ENCODE data around the gene COX7A1.
"Not testable (repeated sequence)": the region's sequence is repeated elsewhere in the genome, so short reads cannot be mapped to it uniquely, and the experiment has no call there.

The COX7A1 gene

DNA sequence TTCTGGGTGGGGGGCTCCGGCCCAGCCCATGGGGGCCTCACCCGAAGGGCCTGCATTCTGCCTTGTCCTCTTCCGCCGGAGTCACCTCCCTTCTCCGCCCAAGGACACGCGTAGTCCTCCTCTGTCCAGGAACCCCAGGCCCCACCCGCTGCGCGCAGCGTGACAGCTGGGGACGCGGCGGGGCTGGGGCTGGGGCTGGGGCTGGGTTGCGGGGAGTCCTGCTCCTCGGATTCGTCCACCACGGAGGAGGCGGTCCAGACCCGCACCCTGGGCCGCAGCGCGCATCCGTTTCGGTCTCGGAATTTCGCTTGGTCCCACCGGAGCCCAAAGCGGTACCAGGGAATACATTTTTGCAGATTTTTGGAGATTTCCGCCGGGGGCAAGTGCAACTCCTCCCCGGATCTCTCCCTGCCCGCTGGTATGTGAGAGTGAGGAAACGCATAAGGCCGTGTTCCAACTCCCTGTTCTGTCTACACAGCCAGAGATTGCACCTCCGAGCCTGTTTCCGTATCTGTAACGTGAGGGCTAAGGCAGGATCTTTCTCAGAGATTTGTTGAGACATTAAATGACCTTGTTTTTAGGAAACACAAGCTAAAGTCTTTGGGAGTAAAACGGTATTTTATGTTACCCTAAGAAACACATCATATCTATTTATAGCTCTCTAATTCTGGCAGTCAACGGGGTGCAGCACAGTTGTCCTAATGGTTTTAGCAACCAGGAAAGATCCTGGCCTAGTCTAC lies at the start of gene COX7A1:
COX7A1 (minus strand) TSS at position 96 of the 740 bp plus-strand sequence; CDS start at position 56, 40 bp downstream.
- Histone ChIP-seq H3K9ac (ENCODE audit: low read length) (no peak within 1 kb of the TSS), H3K4me1 (ENCODE audit: control insufficient read depth, low read depth, low read length) (no peaks in the 10 kb centered on the region), H3K27ac (ENCODE audit: low read length) (no peak within 1 kb of the TSS), H3K9me3 (ENCODE audit: control insufficient read depth, low read depth, low read length) (no peaks in the 10 kb centered on the region), H3K27me3 (ENCODE audit: control insufficient read depth, insufficient read depth, low read length) (no peaks in the 10 kb centered on the region), H3K4me3 (ENCODE audit: low read length) (no peak within 1 kb of the TSS), H3K36me3 (ENCODE audit: control insufficient read depth, low read depth, low read length) (peaks cover 19% of the 10 kb centered on the region)

- H3K36me3 ChIP-seq (ENCODE audit: control insufficient read depth, low read depth, low read length): no peaks in the 10 kb centered on the region
- H3K9ac ChIP-seq (ENCODE audit: low read length): no peak overlapping the region
- no peak overlapping the region for H3K27ac ChIP-seq (ENCODE audit: low read length)
- H3K4me1 ChIP-seq (ENCODE audit: control insufficient read depth, low read depth, low read length): no peaks in the 10 kb centered on the region
- H3K9me3 ChIP-seq (ENCODE audit: control insufficient read depth, low read depth, low read length): no peaks in the 10 kb centered on the region
- H3K27me3 ChIP-seq (ENCODE audit: control insufficient read depth, insufficient read depth, low read length): no peaks in the 10 kb centered on the region
- no peak overlapping the region for H3K4me3 ChIP-seq (ENCODE audit: low read length)
Observed at GRCh38 chr19:36201684-36202083, 49.4 kb upstream of the COX7A1 start.

DNA sequence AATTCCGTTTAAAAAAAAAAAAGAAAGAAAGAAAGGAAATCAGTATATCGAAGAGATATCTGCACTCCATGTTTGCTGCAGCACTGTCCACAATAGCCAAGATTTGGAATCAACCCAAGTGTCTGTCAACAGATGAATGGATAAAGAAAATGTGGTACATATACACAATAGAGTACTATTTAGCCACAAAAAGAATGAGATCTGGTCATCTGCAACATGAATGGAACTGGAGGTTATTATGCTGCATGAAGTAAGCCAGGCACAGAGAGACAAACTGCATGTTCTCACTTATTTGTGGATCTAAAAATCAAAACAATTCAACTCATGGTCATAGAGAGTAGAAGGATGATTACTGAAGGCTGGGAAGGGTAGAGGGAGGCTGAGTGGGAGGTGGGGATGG lies 45.9 kb upstream of the COX7A1 start:
- Histone ChIP-seq H3K4me1 (ENCODE audit: control insufficient read depth, low read depth, low read length) (no peaks in the 10 kb centered on the region), H3K4me3 (ENCODE audit: low read length) (no peak overlapping the region), H3K27me3 (ENCODE audit: control insufficient read depth, insufficient read depth, low read length) (no peaks in the 10 kb centered on the region), H3K9me3 (ENCODE audit: control insufficient read depth, low read depth, low read length) (no peaks in the 10 kb centered on the region), H3K27ac (ENCODE audit: low read length) (no peak overlapping the region), H3K36me3 (ENCODE audit: control insufficient read depth, low read depth, low read length) (no peaks in the 10 kb centered on the region), H3K9ac (ENCODE audit: low read length) (no peak overlapping the region)

DNA sequence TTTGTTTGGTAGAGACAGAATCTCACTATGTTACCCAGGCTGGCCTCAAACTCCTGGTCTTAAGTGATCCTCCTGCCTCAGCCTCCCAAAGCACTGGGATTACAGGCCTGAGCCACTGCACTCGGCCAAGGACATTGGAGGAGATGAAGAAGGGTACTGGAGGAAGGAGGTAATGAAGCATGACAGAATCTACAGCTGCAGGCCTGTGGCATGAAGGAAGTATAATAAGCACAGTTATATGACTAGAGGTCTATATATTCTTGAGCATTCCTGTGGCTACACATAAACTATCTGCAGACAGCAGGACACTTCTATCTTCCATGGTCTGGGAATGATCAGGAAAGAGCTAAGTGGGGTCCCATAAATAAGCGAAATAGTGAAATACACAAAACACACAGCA lies 44.0 kb upstream of the COX7A1 start:
- H3K27me3 ChIP-seq (ENCODE audit: control insufficient read depth, insufficient read depth, low read length): no peaks in the 10 kb centered on the region
- H3K27ac ChIP-seq (ENCODE audit: low read length): no peak overlapping the region
- H3K4me1 ChIP-seq (ENCODE audit: control insufficient read depth, low read depth, low read length): no peaks in the 10 kb centered on the region
- no peak overlapping the region for H3K9ac ChIP-seq (ENCODE audit: low read length)
- H3K9me3 ChIP-seq (ENCODE audit: control insufficient read depth, low read depth, low read length): no peaks in the 10 kb centered on the region
- no peak overlapping the region for H3K4me3 ChIP-seq (ENCODE audit: low read length)
- H3K36me3 ChIP-seq (ENCODE audit: control insufficient read depth, low read depth, low read length): no peaks in the 10 kb centered on the region

- H3K27me3 ChIP-seq (ENCODE audit: control insufficient read depth, insufficient read depth, low read length); H3K9me3 ChIP-seq (ENCODE audit: control insufficient read depth, low read depth, low read length); H3K4me1 ChIP-seq (ENCODE audit: control insufficient read depth, low read depth, low read length); H3K4me3 ChIP-seq (ENCODE audit: low read length); H3K27ac ChIP-seq (ENCODE audit: low read length); H3K9ac ChIP-seq (ENCODE audit: low read length); H3K36me3 ChIP-seq (ENCODE audit: control insufficient read depth, low read depth, low read length): not testable (repeated sequence)
Observed at GRCh38 chr19:36186722-36187121, 34.5 kb upstream of the COX7A1 start.

DNA sequence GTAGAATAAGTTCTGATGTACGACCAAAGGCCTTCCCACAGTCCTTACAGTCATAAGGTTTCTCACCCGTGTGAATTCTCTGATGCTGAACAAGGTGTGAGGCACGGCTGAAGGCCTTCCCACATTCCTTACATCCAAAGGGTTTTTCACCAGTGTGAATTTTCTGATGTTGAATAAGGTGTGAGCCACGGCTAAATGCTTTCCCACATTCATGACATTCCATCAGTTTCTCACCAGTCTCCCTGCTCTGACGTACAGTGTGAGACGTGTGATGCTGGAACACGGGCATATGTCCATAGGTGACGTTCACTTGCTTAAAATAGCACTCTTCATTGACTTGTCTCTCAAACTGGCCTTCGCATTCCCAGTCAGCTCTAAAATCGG lies 31.0 kb upstream of the COX7A1 start:
- H3K9ac ChIP-seq (ENCODE audit: low read length): no peak overlapping the region
- H3K27ac ChIP-seq (ENCODE audit: low read length): no peak overlapping the region
- H3K4me1 ChIP-seq (ENCODE audit: control insufficient read depth, low read depth, low read length): no peaks in the 10 kb centered on the region
- no peaks in the 10 kb centered on the region for H3K9me3 ChIP-seq (ENCODE audit: control insufficient read depth, low read depth, low read length)
- H3K4me3 ChIP-seq (ENCODE audit: low read length): no peak overlapping the region
- H3K36me3 ChIP-seq (ENCODE audit: control insufficient read depth, low read depth, low read length): no peaks in the 10 kb centered on the region
- H3K27me3 ChIP-seq (ENCODE audit: control insufficient read depth, insufficient read depth, low read length): no peaks in the 10 kb centered on the region

DNA sequence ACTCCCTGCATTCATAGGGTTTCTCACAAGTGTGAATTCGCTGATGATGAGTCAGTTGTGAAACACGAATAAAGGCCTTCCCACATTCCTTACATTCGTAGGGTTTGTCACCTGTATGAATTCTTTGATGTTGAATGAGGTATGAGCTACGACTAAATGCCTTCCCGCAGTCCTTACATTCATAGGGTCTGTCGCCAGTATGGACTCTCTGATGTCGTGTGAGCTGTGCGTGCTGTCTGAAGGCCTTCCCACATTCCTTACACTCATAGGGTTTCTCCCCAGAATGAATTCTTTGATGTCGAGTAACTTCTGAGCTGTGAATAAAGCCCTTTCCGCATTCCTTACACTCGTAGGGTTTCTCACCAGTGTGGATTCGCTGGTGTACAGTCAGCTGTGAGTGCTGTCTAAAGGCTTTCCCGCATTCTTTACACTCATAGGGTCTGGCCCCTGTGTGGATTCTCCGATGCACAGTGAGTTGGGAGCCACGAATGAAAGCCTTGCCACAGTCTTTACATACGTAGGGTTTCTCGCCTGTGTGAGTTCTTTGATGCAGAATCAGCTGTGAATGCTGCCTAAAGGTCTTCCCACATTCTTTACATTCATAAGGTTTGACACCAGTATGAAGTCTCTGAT lies 30.5 kb upstream of the COX7A1 start:
- Histone ChIP-seq H3K9ac (ENCODE audit: low read length) (no peak overlapping the region), H3K4me1 (ENCODE audit: control insufficient read depth, low read depth, low read length) (no peaks in the 10 kb centered on the region), H3K4me3 (ENCODE audit: low read length) (no peak overlapping the region), H3K36me3 (ENCODE audit: control insufficient read depth, low read depth, low read length) (no peaks in the 10 kb centered on the region), H3K27ac (ENCODE audit: low read length) (no peak overlapping the region), H3K9me3 (ENCODE audit: control insufficient read depth, low read depth, low read length) (no peaks in the 10 kb centered on the region), H3K27me3 (ENCODE audit: control insufficient read depth, insufficient read depth, low read length) (no peaks in the 10 kb centered on the region)

- H3K9me3 ChIP-seq (ENCODE audit: control insufficient read depth, low read depth, low read length); H3K4me3 ChIP-seq (ENCODE audit: low read length); H3K9ac ChIP-seq (ENCODE audit: low read length); H3K4me1 ChIP-seq (ENCODE audit: control insufficient read depth, low read depth, low read length); H3K27me3 ChIP-seq (ENCODE audit: control insufficient read depth, insufficient read depth, low read length); H3K36me3 ChIP-seq (ENCODE audit: control insufficient read depth, low read depth, low read length); H3K27ac ChIP-seq (ENCODE audit: low read length): not testable (repeated sequence)
Observed at GRCh38 chr19:36179077-36179476, 26.8 kb upstream of the COX7A1 start.

DNA sequence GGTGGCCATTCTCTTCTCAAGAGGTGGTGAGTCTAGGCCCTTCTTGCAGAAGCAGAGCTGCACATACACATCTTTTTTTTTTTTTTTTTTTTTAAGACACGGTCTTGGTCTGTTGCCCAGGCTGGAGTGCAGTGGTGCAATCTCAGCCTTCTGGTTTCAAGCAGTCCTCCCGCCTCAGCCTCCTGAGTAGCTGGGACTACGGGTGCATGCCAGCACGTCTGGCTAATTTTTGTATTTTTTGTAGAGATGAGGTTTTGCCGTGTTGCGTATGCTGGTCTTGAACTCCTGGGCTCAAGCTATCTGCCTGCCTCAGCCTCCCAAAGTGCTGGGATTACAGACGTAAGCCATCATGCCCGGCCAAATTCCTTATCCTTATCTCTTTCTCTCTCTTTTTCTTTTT lies 21.6 kb upstream of the COX7A1 start:
- H3K27me3 ChIP-seq (ENCODE audit: control insufficient read depth, insufficient read depth, low read length); H3K27ac ChIP-seq (ENCODE audit: low read length); H3K9ac ChIP-seq (ENCODE audit: low read length); H3K4me1 ChIP-seq (ENCODE audit: control insufficient read depth, low read depth, low read length); H3K4me3 ChIP-seq (ENCODE audit: low read length); H3K36me3 ChIP-seq (ENCODE audit: control insufficient read depth, low read depth, low read length); H3K9me3 ChIP-seq (ENCODE audit: control insufficient read depth, low read depth, low read length): not testable (repeated sequence)

- Histone ChIP-seq H3K27ac (ENCODE audit: low read length) (no peak overlapping the region), H3K4me1 (ENCODE audit: control insufficient read depth, low read depth, low read length) (no peaks in the 10 kb centered on the region), H3K36me3 (ENCODE audit: control insufficient read depth, low read depth, low read length) (no peaks in the 10 kb centered on the region), H3K27me3 (ENCODE audit: control insufficient read depth, insufficient read depth, low read length) (no peaks in the 10 kb centered on the region), H3K4me3 (ENCODE audit: low read length) (no peak overlapping the region), H3K9ac (ENCODE audit: low read length) (no peak overlapping the region), H3K9me3 (ENCODE audit: control insufficient read depth, low read depth, low read length) (no peaks in the 10 kb centered on the region)
Observed at GRCh38 chr19:36172852-36173251, 20.6 kb upstream of the COX7A1 start.

DNA sequence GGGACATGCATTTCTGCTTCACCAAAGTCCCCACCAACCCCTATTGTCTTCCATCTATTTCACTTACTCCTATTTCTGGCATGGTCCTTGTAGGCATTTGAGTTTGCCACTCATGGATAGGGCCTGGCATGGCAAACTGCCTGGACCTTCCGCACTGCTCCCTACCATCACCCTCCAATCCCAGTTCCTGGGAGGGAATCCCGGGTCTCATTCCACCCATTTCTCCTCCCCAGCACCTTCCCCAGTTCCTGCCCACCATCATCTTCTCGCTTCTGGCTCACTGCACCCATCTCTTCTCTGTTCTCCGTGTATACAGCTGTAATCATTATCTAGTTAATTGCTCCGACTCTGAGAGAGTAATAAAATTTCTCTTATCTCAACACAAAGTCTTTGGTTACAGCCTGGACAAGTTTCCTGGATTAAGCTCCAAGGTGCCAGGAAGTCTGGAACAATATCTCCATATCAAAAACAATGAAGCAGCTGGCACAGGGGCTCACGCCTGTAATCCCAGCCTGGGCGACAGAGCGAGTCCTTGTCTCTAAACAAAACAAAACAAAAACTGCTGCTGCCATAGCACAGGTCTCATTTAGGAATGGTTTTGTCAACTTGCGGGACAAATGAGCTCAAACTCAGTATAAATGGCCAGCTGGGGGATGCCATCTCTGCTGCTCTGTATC lies 17.0 kb upstream of the COX7A1 start:
- no peaks in the 10 kb centered on the region for H3K27me3 ChIP-seq (ENCODE audit: control insufficient read depth, insufficient read depth, low read length)
- no peaks in the 10 kb centered on the region for H3K36me3 ChIP-seq (ENCODE audit: control insufficient read depth, low read depth, low read length)
- no peak overlapping the region for H3K27ac ChIP-seq (ENCODE audit: low read length)
- H3K9ac ChIP-seq (ENCODE audit: low read length): no peak overlapping the region
- no peaks in the 10 kb centered on the region for H3K4me1 ChIP-seq (ENCODE audit: control insufficient read depth, low read depth, low read length)
- H3K9me3 ChIP-seq (ENCODE audit: control insufficient read depth, low read depth, low read length): no peaks in the 10 kb centered on the region
- no peak overlapping the region for H3K4me3 ChIP-seq (ENCODE audit: low read length)

DNA sequence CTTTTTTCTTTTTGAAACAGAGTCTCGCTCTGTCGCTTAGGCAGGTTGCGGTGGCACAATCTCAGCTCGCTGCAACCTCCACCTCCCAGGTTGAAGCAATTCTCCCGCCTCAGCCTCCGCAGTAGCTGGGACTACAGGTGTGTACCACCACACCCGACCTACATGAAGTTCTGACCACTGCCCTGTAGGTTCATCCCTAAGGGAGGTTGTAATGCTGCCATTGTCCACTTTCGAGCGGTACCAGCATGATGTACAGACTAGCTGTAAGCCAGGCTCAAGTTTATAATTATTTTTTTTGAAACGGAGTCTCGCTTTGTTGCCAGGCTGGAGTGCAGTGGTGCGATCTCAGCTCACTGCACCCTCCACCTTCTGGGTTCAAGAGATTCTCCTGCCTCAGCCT lies 11.6 kb upstream of the COX7A1 start:
- H3K36me3 ChIP-seq (ENCODE audit: control insufficient read depth, low read depth, low read length): no peaks in the 10 kb centered on the region
- no peaks in the 10 kb centered on the region for H3K27me3 ChIP-seq (ENCODE audit: control insufficient read depth, insufficient read depth, low read length)
- no peak overlapping the region for H3K9ac ChIP-seq (ENCODE audit: low read length)
- no peak overlapping the region for H3K4me3 ChIP-seq (ENCODE audit: low read length)
- peaks cover 9% of the 10 kb centered on the region for H3K4me1 ChIP-seq (ENCODE audit: control insufficient read depth, low read depth, low read length)
- no peaks in the 10 kb centered on the region for H3K9me3 ChIP-seq (ENCODE audit: control insufficient read depth, low read depth, low read length)
- no peak overlapping the region for H3K27ac ChIP-seq (ENCODE audit: low read length)

All from iPS-18a (cell line).